Hepatocyte (in vitro differentiated cells): ENCODE data around the gene TMPRSS4. TPM values are rescaled to one million over a fixed set of nuclear protein-coding genes. Genes with fewer than 3 reads are reported as not detected.

ENCODE experiments used
- DNase-seq: peaks from one replicate; pipeline ENCODE4 v3.0.0-alpha.2; 2016; ENCODE audit warnings: low spot score
- H2AFZ ChIP-seq: fragments of 200-600 bp; sonication (generic); 2 replicates; pipeline ENCODE4 v1.6.0; 2016; ENCODE audit warnings: antibody characterized with exemption, mild to moderate bottlenecking
- H3K27ac ChIP-seq: fragments of 200-600 bp; sonication (generic); 2 replicates; pipeline ENCODE4 v1.5.1; 2016; ENCODE audit warnings: mild to moderate bottlenecking
- H3K27me3 ChIP-seq: fragments of 200-600 bp; sonication (generic); 2 replicates; pipeline ENCODE4 v1.6.1; 2016
- H3K36me3 ChIP-seq: fragments of 200-600 bp; sonication (generic); replicated peaks from 2 replicates; pipeline ENCODE4 v1.5.1; 2016; ENCODE audit warnings: low read depth; ENCODE audit not compliant: insufficient read depth
- H3K4me1 ChIP-seq: fragments of 200-600 bp; sonication (generic); 2 replicates; pipeline ENCODE4 v1.5.1; 2016; ENCODE audit warnings: mild to moderate bottlenecking, moderate library complexity; ENCODE audit not compliant: insufficient read depth
- H3K4me2 ChIP-seq: fragments of 200-600 bp; sonication (generic); 2 replicates; pipeline ENCODE4 v1.6.0; 2016
- H3K4me3 ChIP-seq: fragments of 200-600 bp; sonication (generic); 2 replicates; pipeline ENCODE4 v1.5.1; 2016; ENCODE audit warnings: mild to moderate bottlenecking
- H3K79me2 ChIP-seq: fragments of 200-600 bp; sonication (generic); 2 replicates; pipeline ENCODE4 v1.6.0; 2017; ENCODE audit warnings: mild to moderate bottlenecking
- H3K9me2 ChIP-seq: fragments of 200-600 bp; sonication (generic); replicated peaks from 2 replicates; pipeline ENCODE4 v1.6.0; 2017; ENCODE audit warnings: mild to moderate bottlenecking; ENCODE audit not compliant: insufficient read depth
- H3K9me3 ChIP-seq: fragments of 200-600 bp; sonication (generic); 2 replicates; pipeline ENCODE4 v1.5.1; 2016; ENCODE audit warnings: low read depth, mild to moderate bottlenecking
- H4K20me1 ChIP-seq: fragments of 200-600 bp; sonication (generic); 2 replicates; pipeline ENCODE4 v1.6.0; 2016; ENCODE audit warnings: mild to moderate bottlenecking; ENCODE audit not compliant: insufficient read depth, poor library complexity, severe bottlenecking
- EZH2 ChIP-seq: fragments of 200-600 bp; sonication (generic); IDR thresholded peaks from 2 replicates; pipeline ENCODE4 v1.6.1; 2016; ENCODE audit warnings: antibody characterized with exemption, mild to moderate bottlenecking, borderline replicate concordance
- EZH2phosphoT487 ChIP-seq: fragments of 200-600 bp; sonication (generic); IDR thresholded peaks from one replicate; pipeline ENCODE4 v1.6.1; 2018; ENCODE audit warnings: antibody characterized with exemption, mild to moderate bottlenecking, low read depth, moderate library complexity; ENCODE audit not compliant: unreplicated experiment, severe bottlenecking
- WGBS: methylation state at CpG from one replicate; pipeline ENCODE4 v1.1.6; 2016; ENCODE audit warnings: low lambda C conversion rate; ENCODE audit errors: missing lambda C conversion rate; 5-methylcytosine and 5-hydroxymethylcytosine counted together
- polyA plus RNA-seq: library from polyadenylated mRNA; unstranded; fragments of >200 nt; fragmentation: Nextera tagmentation; extraction: Ambion mirVana; gene quantifications from 2 replicates; pipeline ENCODE4 v1.2.1, GENCODE V29; 2016
- total RNA-seq: library from RNA; depleted of rRNA; stranded (reverse); fragments of >200 nt; gene quantifications from 2 replicates; pipeline ENCODE4 v1.2.3, GENCODE V29; 2014
- TF ChIP-seq, protein P1 (sequence below): fragments of 200-600 bp; sonication (generic); IDR thresholded peaks from 2 replicates; pipeline ENCODE4 v1.5.1; 2016; ENCODE audit warnings: antibody characterized with exemption, mild to moderate bottlenecking; ENCODE audit not compliant: poor library complexity

Gene TMPRSS4
- total and polyA plus RNA-seq, 2 experiments from 2014 or later = 10.9 to 16.2 TPM

DNA sequence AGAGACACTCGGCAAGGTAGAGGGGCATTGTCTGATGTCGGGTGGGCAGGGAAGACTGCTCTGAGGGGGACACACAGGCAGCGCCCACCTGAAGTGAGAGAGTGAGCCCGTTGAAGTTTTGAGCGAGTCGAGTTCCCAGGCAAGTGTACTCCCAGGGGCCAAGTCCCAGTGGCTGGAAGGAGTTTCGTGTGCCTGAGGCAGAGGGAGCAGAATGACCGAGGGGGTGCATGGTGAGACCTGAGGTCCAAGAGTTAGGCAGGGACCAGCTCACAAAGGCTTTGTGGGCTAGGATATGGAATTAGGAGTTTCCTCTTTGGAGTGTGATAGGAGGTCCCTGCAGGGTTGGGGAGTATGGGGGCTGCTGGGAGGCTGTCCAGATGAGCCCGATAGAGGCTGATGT is 93.4 kb downstream of the TMPRSS4 start:
- no peak overlapping the region for H2AFZ ChIP-seq
- 85% methylated on average over 9 of the region's 9 CpGs for WGBS
- H3K9me2 ChIP-seq = no peaks in the 10 kb centered on the region
- no peak for DNase-seq
- no peaks in the 10 kb centered on the region for H3K36me3 ChIP-seq
- H3K79me2 ChIP-seq = no peaks in the 10 kb centered on the region
- H3K4me2 ChIP-seq = no peak overlapping the region
- peaks cover 13% of the 10 kb centered on the region for H3K4me1 ChIP-seq
- no peak for TF ChIP-seq EZH2phosphoT487
- TF ChIP-seq EZH2 = no peak
- TF ChIP-seq, protein P1, sequence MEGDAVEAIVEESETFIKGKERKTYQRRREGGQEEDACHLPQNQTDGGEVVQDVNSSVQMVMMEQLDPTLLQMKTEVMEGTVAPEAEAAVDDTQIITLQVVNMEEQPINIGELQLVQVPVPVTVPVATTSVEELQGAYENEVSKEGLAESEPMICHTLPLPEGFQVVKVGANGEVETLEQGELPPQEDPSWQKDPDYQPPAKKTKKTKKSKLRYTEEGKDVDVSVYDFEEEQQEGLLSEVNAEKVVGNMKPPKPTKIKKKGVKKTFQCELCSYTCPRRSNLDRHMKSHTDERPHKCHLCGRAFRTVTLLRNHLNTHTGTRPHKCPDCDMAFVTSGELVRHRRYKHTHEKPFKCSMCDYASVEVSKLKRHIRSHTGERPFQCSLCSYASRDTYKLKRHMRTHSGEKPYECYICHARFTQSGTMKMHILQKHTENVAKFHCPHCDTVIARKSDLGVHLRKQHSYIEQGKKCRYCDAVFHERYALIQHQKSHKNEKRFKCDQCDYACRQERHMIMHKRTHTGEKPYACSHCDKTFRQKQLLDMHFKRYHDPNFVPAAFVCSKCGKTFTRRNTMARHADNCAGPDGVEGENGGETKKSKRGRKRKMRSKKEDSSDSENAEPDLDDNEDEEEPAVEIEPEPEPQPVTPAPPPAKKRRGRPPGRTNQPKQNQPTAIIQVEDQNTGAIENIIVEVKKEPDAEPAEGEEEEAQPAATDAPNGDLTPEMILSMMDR = no peak
- H3K9me3 ChIP-seq = no peaks in the 10 kb centered on the region
- no peak overlapping the region for H3K4me3 ChIP-seq
- H4K20me1 ChIP-seq = no peaks in the 10 kb centered on the region
- H3K27me3 ChIP-seq = peaks cover 31% of the 10 kb centered on the region
- H3K27ac ChIP-seq = no peak overlapping the region

DNA sequence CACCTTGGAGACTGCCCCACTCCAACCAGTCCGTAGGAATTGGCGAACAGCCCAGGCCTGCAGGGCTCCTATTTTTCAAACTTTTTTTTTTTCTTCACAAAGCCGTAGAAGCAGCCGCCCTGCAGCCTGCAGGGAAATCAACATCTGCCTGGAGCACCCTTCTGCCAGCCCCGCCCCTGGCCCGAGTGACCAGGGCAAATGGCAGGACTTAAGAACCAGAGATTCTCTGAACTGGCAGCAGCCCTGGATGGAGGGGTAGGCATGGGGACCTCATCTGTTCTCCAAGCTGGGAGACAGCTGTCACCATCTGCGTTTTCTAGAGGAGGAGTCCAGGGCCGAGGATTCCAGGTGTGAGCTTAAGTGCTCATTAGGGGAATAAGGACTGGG is 94.0 kb downstream of the TMPRSS4 start:
- Histone ChIP-seq H3K79me2 (no peaks in the 10 kb centered on the region), H4K20me1 (no peaks in the 10 kb centered on the region), H3K4me3 (no peak overlapping the region), H3K27me3 (peaks cover 33% of the 10 kb centered on the region), H3K36me3 (no peaks in the 10 kb centered on the region), H3K9me2 (no peaks in the 10 kb centered on the region), H3K27ac (no peak overlapping the region), H3K4me1 (peaks cover 16% of the 10 kb centered on the region), H3K4me2 (no peak overlapping the region), H3K9me3 (no peaks in the 10 kb centered on the region), H2AFZ (no peak overlapping the region)
- DNase-seq = no peak
- TF ChIP-seq EZH2phosphoT487 = no peak
- TF ChIP-seq, protein P1 = no peak
- TF ChIP-seq EZH2 = no peak
- WGBS = 49% methylated on average over 8 of the region's 8 CpGs

Other genes starting within 250 kb of the TMPRSS4 start
- 19.5 and 28.3 TPM in 2 replicates for gene FXYD6, start 200.4 kb upstream of the TMPRSS4 start, total RNA-seq
- 56.9 and 68.2 TPM in 2 replicates for gene FXYD6, start 200.4 kb upstream of the TMPRSS4 start, polyA plus RNA-seq
- 1.0 and 1.3 TPM in 2 replicates for gene TMPRSS13, start 147.7 kb upstream of the TMPRSS4 start, total RNA-seq
- gene TMPRSS13, start 147.7 kb upstream of the TMPRSS4 start, polyA plus RNA-seq = 1.1 and 1.9 TPM in 2 replicates
- gene IL10RA, start 90.7 kb upstream of the TMPRSS4 start, total RNA-seq = 0.28 and 2.3 TPM in 2 replicates
- gene IL10RA, start 90.7 kb upstream of the TMPRSS4 start, polyA plus RNA-seq = 0.90 and 1.5 TPM in 2 replicates
- 0.03 TPM in 1 of 2 replicates, not detected in the other for gene SMIM35, start 9.9 kb downstream of the TMPRSS4 start, total RNA-seq
- not detected in 2 replicates for gene SMIM35, start 9.9 kb downstream of the TMPRSS4 start, polyA plus RNA-seq
- gene SCN4B, start 75.7 kb downstream of the TMPRSS4 start, total RNA-seq = 0.57 and 1.0 TPM in 2 replicates
- gene SCN4B, start 75.7 kb downstream of the TMPRSS4 start, polyA plus RNA-seq = 0.55 and 1.1 TPM in 2 replicates
- 1.1 and 1.3 TPM in 2 replicates for gene SCN2B, start 99.6 kb downstream of the TMPRSS4 start, total RNA-seq
- gene SCN2B, start 99.6 kb downstream of the TMPRSS4 start, polyA plus RNA-seq = 0.92 and 1.2 TPM in 2 replicates
- gene JAML, start 147.9 kb downstream of the TMPRSS4 start, total RNA-seq = 3.5 and 5.3 TPM in 2 replicates
- gene JAML, start 147.9 kb downstream of the TMPRSS4 start, polyA plus RNA-seq = 5.0 and 5.9 TPM in 2 replicates
- 20.6 and 21.1 TPM in 2 replicates for gene MPZL3, start 175.3 kb downstream of the TMPRSS4 start, total RNA-seq
- gene MPZL3, start 175.3 kb downstream of the TMPRSS4 start, polyA plus RNA-seq = 10.2 and 10.8 TPM in 2 replicates
- gene MPZL2, start 187.2 kb downstream of the TMPRSS4 start, total RNA-seq = 47.2 and 52.3 TPM in 2 replicates
- gene MPZL2, start 187.2 kb downstream of the TMPRSS4 start, polyA plus RNA-seq = 38.4 and 48.0 TPM in 2 replicates
- not detected in 2 replicates for gene CD3E, start 227.7 kb downstream of the TMPRSS4 start, total RNA-seq
- not detected in 2 replicates for gene CD3E, start 227.7 kb downstream of the TMPRSS4 start, polyA plus RNA-seq